ENCODE results near the gene TMIGD3.

GRCh38 chr1:111511370-111511769, 7.9 kb upstream of the TMIGD3 start:
- TF ChIP-seq CTCF (IDR thresholded peaks at IDR 0.05; ENCODE audit: insufficient read depth, low read length, poor library complexity, severe bottlenecking) (no peak), EZH2phosphoT487 (conservative IDR thresholded peaks at IDR 0.05; ENCODE audit: low read length) (no peak)
